ENCODE results near the gene SERP2. TPM values are rescaled to one million over a fixed set of nuclear protein-coding genes. Genes with fewer than 3 reads are reported as not detected.

SERP2 gene
- total and polyA plus RNA-seq, 10 donors = 0.38 to 3.7 (median 1.1) TPM; not detected in 3

GRCh38 chr13:44389876-44390275 is 16.3 kb downstream of the SERP2 start:
- TF ChIP-seq CTCF (IDR thresholded peaks at IDR 0.05 in 8 of 11, conservative IDR thresholded peaks at IDR 0.05 in 3 of 11) (no peak), POLR2A (IDR thresholded peaks at IDR 0.05) (no peak), POLR2AphosphoS5 (IDR thresholded peaks at IDR 0.05) (no peak)
- Histone ChIP-seq H3K4me3 (no peak overlapping the region), H3K36me3 (no peaks in the 10 kb centered on the region), H3K27me3 (replicated peaks in 1 of 7) (no peaks in the 10 kb centered on the region), H3K9me3 (no peaks in the 10 kb centered on the region), H3K4me1 (no peaks in the 10 kb centered on the region), H3K27ac (no peak overlapping the region)
- no peak for DNase-seq
- intact Hi-C loops (cut with DNase I; ENCODE audit: low total_unique reads) = no loop called here
- WGBS, 5 donors = 74 to 100% (median 82%) methylated on average over 1 of the region's 1 CpG

- Histone ChIP-seq H3K36me3 (no peaks in the 10 kb centered on the region), H3K9me3 (no peaks in the 10 kb centered on the region), H3K4me1 (no peaks in the 10 kb centered on the region), H3K27me3 (replicated peaks in 1 of 7) (no peaks in the 10 kb centered on the region), H3K27ac (no peak overlapping the region), H3K4me3 (no peak overlapping the region)
- intact Hi-C loops (cut with DNase I; ENCODE audit: low total_unique reads) = no loop called here
- no peak for TF ChIP-seq POLR2AphosphoS5 (IDR thresholded peaks at IDR 0.05)
- no peak for TF ChIP-seq POLR2A (IDR thresholded peaks at IDR 0.05)
- no peak for TF ChIP-seq CTCF (IDR thresholded peaks at IDR 0.05 in 8 of 11, conservative IDR thresholded peaks at IDR 0.05 in 3 of 11)
- WGBS, 5 donors = 37 to 50% (median 43%) methylated on average over 8 of the region's 8 CpGs
- no peak for DNase-seq
Observed at GRCh38 chr13:44393391-44393790, 19.8 kb downstream of the SERP2 start.

- Histone ChIP-seq H3K27me3 (replicated peaks in 1 of 7) (no peaks in the 10 kb centered on the region), H3K4me3 (no peak overlapping the region), H3K27ac (no peak overlapping the region), H3K4me1 (no peaks in the 10 kb centered on the region), H3K36me3 (no peaks in the 10 kb centered on the region), H3K9me3 (no peaks in the 10 kb centered on the region)
- TF ChIP-seq POLR2A (IDR thresholded peaks at IDR 0.05) = no peak
- no peak for TF ChIP-seq POLR2AphosphoS5 (IDR thresholded peaks at IDR 0.05)
- no peak for TF ChIP-seq CTCF (IDR thresholded peaks at IDR 0.05 in 8 of 11, conservative IDR thresholded peaks at IDR 0.05 in 3 of 11)
- intact Hi-C loops (cut with DNase I; ENCODE audit: low total_unique reads) = no loop called here
- DNase-seq = no peak
Observed at GRCh38 chr13:44394658-44395057, 21.0 kb downstream of the SERP2 start.

GRCh38 chr13:44395976-44396694 is 22.5 kb downstream of the SERP2 start:
- Histone ChIP-seq H3K27ac (peak overlapping the region in 1 of 8 donors; percentile 48), H3K9me3 (no peaks in the 10 kb centered on the region), H3K36me3 (no peaks in the 10 kb centered on the region), H3K4me1 (no peaks in the 10 kb centered on the region), H3K27me3 (replicated peaks in 1 of 7) (no peaks in the 10 kb centered on the region), H3K4me3 (no peak overlapping the region)
- intact Hi-C loops (cut with DNase I; ENCODE audit: low total_unique reads) = no loop called here
- TF ChIP-seq POLR2AphosphoS5 (IDR thresholded peaks at IDR 0.05) = no peak
- TF ChIP-seq CTCF (IDR thresholded peaks at IDR 0.05 in 8 of 11, conservative IDR thresholded peaks at IDR 0.05 in 3 of 11) = no peak
- no peak for TF ChIP-seq POLR2A (IDR thresholded peaks at IDR 0.05)
- 84 to 94% (median 91%) methylated on average over 8 of the region's 8 CpGs for WGBS, 5 donors
- no peak for DNase-seq

Measured in spleen (tissue), 11 donors.